HK-2 (cell line): ENCODE data around the gene CAVIN3.

Source experiments
- DNase-seq: peaks from one replicate; pipeline ENCODE4 v3.0.0-alpha.2; 2018; ENCODE audit not compliant: unreplicated experiment

The CAVIN3 gene

GRCh38 chr11:6320411-6321155 is at the start of gene CAVIN3:
TSS of gene CAVIN3 (minus strand) at chr11:6320501. CDS start at chr11:6320476, 25 bp downstream.
- peak; percentile 67 for DNase-seq

GRCh38 chr11:6365659-6366058 is 45.4 kb upstream of the CAVIN3 start:
- DNase-seq, result no peak

GRCh38 chr11:6362873-6363678 is 42.8 kb upstream of the CAVIN3 start:
- DNase-seq, result peak; percentile 52

- DNase-seq, result no peak
Observed at GRCh38 chr11:6362185-6362872, 42.0 kb upstream of the CAVIN3 start.

- no peak for DNase-seq
Observed at GRCh38 chr11:6360183-6360582, 39.9 kb upstream of the CAVIN3 start.

GRCh38 chr11:6357222-6357621 is 36.9 kb upstream of the CAVIN3 start:
- peak; percentile 40 for DNase-seq

GRCh38 chr11:6356503-6357055 is 36.3 kb upstream of the CAVIN3 start:
- DNase-seq, result no peak

GRCh38 chr11:6354651-6355485 is 34.6 kb upstream of the CAVIN3 start:
- DNase-seq, result no peak

GRCh38 chr11:6353367-6353987 is 33.2 kb upstream of the CAVIN3 start:
- peak; percentile 48 for DNase-seq

GRCh38 chr11:6351782-6352382 is 31.6 kb upstream of the CAVIN3 start:
- no peak for DNase-seq

- no peak for DNase-seq
Observed at GRCh38 chr11:6350486-6350885, 30.2 kb upstream of the CAVIN3 start.

GRCh38 chr11:6350043-6350442 is 29.7 kb upstream of the CAVIN3 start:
- no peak for DNase-seq

- no peak for DNase-seq
Observed at GRCh38 chr11:6345366-6345765, 25.1 kb upstream of the CAVIN3 start.

GRCh38 chr11:6336293-6336692 is 16.0 kb upstream of the CAVIN3 start:
- no peak for DNase-seq

GRCh38 chr11:6334806-6335205 is 14.5 kb upstream of the CAVIN3 start:
- DNase-seq, result no peak

GRCh38 chr11:6333095-6333494 is 12.8 kb upstream of the CAVIN3 start:
- no peak for DNase-seq

GRCh38 chr11:6332066-6332465 is 11.8 kb upstream of the CAVIN3 start:
- no peak for DNase-seq

GRCh38 chr11:6328321-6328720 is 8.0 kb upstream of the CAVIN3 start:
- no peak for DNase-seq

GRCh38 chr11:6327806-6328205 is 7.5 kb upstream of the CAVIN3 start:
- DNase-seq, result no peak

GRCh38 chr11:6326985-6327384 is 6.7 kb upstream of the CAVIN3 start:
- DNase-seq, result no peak
